ENCODE data around the gene ADIPOR2. TPM values are rescaled to one million over a fixed set of nuclear protein-coding genes. Genes with fewer than 3 reads are reported as not detected.
A peak's percentile ranks its signal among the peaks of the same experiment; 100 is the strongest.

ADIPOR2 gene
- polyA plus RNA-seq, 1 experiment = 17.5 TPM

DNA sequence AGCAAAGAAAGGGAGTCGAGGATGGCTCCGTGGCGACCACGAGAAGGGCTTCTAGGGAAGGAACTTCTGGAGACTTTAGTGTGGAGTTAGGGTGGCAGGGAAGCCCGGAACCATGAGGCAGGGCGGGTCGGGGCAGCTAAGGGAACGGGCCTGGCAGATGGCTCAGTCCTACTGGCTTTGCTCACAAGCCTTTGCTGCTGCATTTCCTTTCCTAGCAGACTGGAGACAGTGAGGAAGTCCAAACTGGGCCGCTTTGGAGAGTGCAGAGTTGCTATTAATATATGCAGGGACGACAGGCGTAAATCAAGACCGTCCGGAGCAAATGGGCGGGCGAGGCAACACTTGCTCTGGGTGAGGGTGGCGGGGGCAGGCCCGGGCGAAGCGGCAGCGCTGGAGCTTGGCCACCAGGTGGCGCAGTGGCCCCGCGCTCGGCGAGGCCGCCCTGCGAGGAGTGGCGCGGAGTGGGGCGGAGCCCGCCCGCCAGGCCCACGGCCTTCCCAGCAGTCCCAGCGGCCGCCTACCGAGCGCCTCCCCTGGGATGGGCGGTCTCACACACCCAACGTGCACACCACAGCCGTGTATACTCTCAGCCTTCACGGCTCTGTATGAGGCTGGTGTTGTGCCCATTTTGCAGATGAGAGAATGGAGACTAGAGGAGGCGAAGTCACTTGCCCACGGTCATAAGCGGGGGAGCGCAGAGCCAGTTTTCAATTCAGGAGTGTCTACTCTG, 105.1 kb downstream of the ADIPOR2 start:
- peak; percentile 29 for DNase-seq (ENCODE audit: low read depth)
- peak; percentile 72 for TF ChIP-seq CTCF (IDR thresholded peaks at IDR 0.05; ENCODE audit: insufficient read depth, low read depth, low read length)
- POLR2A ChIA-PET = no interaction called here
- H3K36me3 ChIP-seq (ENCODE audit: control insufficient read depth, insufficient read depth, low read length) = no peaks in the 10 kb centered on the region
- H3K4me3 ChIP-seq (ENCODE audit: low read depth, low read length) = peak overlapping the region; percentile 48
- no peaks in the 10 kb centered on the region for H3K27me3 ChIP-seq (ENCODE audit: control insufficient read depth, insufficient read depth, low read length)
- CTCF ChIA-PET = interaction anchor here (0.6 to 7.0 kb wide), 21 partner anchors 9 to 785 kb away, joined by 3 to 78 read pairs (median 4); partner anchors contain the start of gene WNT5B

DNA sequence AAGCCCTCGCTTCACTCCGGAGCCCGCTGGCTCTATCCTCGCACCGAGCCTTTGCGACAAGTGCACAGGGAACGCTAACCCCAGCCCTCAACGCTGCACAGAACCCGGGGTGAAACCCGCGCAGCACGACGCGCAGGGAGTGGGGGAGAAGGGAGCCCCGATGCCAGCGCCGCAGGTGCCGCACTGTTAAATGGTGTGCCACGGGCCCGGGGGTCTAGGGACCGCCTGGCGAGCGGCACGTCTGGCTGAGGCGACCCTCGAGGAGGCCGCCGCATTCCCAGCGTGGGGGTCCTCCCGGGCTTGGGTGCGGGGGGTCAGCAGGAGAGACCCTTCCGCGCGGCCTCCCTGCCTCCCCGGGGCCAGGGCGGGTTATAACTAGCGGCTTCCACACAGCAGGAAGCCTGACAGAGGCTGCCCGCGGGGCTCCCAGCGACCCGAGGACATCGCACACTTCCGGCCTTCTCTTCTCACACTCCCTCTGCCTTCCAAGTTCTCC, 105.7 kb downstream of the ADIPOR2 start:
- DNase-seq (ENCODE audit: low read depth) = no peak
- Histone ChIP-seq H3K27me3 (ENCODE audit: control insufficient read depth, insufficient read depth, low read length) (no peaks in the 10 kb centered on the region), H3K4me3 (ENCODE audit: low read depth, low read length) (peak overlapping the region; percentile 48), H3K36me3 (ENCODE audit: control insufficient read depth, insufficient read depth, low read length) (no peaks in the 10 kb centered on the region)
- ChIA-PET CTCF (interaction anchor here (0.6 to 7.0 kb wide), 11 partner anchors 9 to 246 kb away, joined by 3 to 78 read pairs (median 7); no protein-coding TSS in a partner anchor), POLR2A (no interaction called here)
- no peak for TF ChIP-seq CTCF (IDR thresholded peaks at IDR 0.05; ENCODE audit: insufficient read depth, low read depth, low read length)

GRCh38 chr12:1797011-1797901, 106.4 kb downstream of the ADIPOR2 start:
- POLR2A ChIA-PET = no interaction called here
- no peak for TF ChIP-seq CTCF (IDR thresholded peaks at IDR 0.05; ENCODE audit: insufficient read depth, low read depth, low read length)

GRCh38 chr12:1797991-1798640, 107.2 kb downstream of the ADIPOR2 start:
- TF ChIP-seq CTCF (IDR thresholded peaks at IDR 0.05; ENCODE audit: insufficient read depth, low read depth, low read length) = no peak
- DNase-seq (ENCODE audit: low read depth) = no peak
- ChIA-PET CTCF (interaction anchor here (0.9 to 3.0 kb wide), 3 partner anchors 14 to 142 kb away, joined by 3 to 24 read pairs (median 4); no protein-coding TSS in a partner anchor), POLR2A (no interaction called here)
- no peaks in the 10 kb centered on the region for H3K27me3 ChIP-seq (ENCODE audit: control insufficient read depth, insufficient read depth, low read length)
- H3K36me3 ChIP-seq (ENCODE audit: control insufficient read depth, insufficient read depth, low read length) = no peaks in the 10 kb centered on the region
- no peak overlapping the region for H3K4me3 ChIP-seq (ENCODE audit: low read depth, low read length)

More at GRCh38 chr12:1797011-1797901, 106.4 kb downstream of the ADIPOR2 start:
- no peaks in the 10 kb centered on the region for H3K36me3 ChIP-seq (ENCODE audit: control insufficient read depth, insufficient read depth, low read length)
- peak overlapping the region; percentile 48 for H3K4me3 ChIP-seq (ENCODE audit: low read depth, low read length)
- CTCF ChIA-PET = interaction anchor here (0.8 to 7.0 kb wide), 8 partner anchors 15 to 239 kb away, joined by 3 to 78 read pairs (median 9); no protein-coding TSS in a partner anchor
- no peaks in the 10 kb centered on the region for H3K27me3 ChIP-seq (ENCODE audit: control insufficient read depth, insufficient read depth, low read length)
- no peak for DNase-seq (ENCODE audit: low read depth)
